ENCODE results near the gene ZNF518A. TPM values are rescaled to one million over a fixed set of nuclear protein-coding genes. Genes with fewer than 3 reads are reported as not detected.
A peak's percentile ranks its signal among the peaks of the same experiment; 100 is the strongest.

ZNF518A gene
- total and polyA plus RNA-seq, 2 of the 13 experiments (the other 11 are each of a cell fraction or from before 2014, with no cell fraction given), result 21.7 to 37.1 TPM

GRCh38 chr10:96093948-96094347, 36.1 kb upstream of the ZNF518A start (continued):
- TF ChIP-seq FOXO1 (CRISPR knock-in tag; IDR thresholded peaks at IDR 0.05) (0 out of 2 replicates have a peak, but pooled peaks have one; percentile 32), BCL6 (CRISPR knock-in tag; IDR thresholded peaks at IDR 0.05) (peak; percentile 45; the same call in 1 of the 2 replicates), KDM6A (CRISPR knock-in tag; IDR thresholded peaks at IDR 0.05; ENCODE audit: low read depth) (peak; percentile 54), ZNF205 (CRISPR knock-in tag; IDR thresholded peaks at IDR 0.05) (0 out of 2 replicates have a peak, but pooled peaks have one; percentile 41), KIAA2018 (CRISPR knock-in tag; IDR thresholded peaks at IDR 0.05; ENCODE audit: borderline replicate concordance) (no peak), FLYWCH1 (CRISPR knock-in tag; IDR thresholded peaks at IDR 0.05) (no peak), ZNF30 (CRISPR knock-in tag; IDR thresholded peaks at IDR 0.05) (no peak), HDAC2 (CRISPR knock-in tag; IDR thresholded peaks at IDR 0.05) (peak; percentile 29; the same call in 1 of the 2 replicates), SOX13 (IDR thresholded peaks at IDR 0.05) (no peak), SOX13 (CRISPR knock-in tag; conservative IDR thresholded peaks at IDR 0.05 in 1 of 2, IDR thresholded peaks at IDR 0.05 in 1 of 2) (peak in 1 of 2 experiments; percentile 52; a peak in 2 of 4 replicates), AHR (CRISPR knock-in tag; IDR thresholded peaks at IDR 0.05) (no peak)
- TF ChIP-seq, protein P1, sequence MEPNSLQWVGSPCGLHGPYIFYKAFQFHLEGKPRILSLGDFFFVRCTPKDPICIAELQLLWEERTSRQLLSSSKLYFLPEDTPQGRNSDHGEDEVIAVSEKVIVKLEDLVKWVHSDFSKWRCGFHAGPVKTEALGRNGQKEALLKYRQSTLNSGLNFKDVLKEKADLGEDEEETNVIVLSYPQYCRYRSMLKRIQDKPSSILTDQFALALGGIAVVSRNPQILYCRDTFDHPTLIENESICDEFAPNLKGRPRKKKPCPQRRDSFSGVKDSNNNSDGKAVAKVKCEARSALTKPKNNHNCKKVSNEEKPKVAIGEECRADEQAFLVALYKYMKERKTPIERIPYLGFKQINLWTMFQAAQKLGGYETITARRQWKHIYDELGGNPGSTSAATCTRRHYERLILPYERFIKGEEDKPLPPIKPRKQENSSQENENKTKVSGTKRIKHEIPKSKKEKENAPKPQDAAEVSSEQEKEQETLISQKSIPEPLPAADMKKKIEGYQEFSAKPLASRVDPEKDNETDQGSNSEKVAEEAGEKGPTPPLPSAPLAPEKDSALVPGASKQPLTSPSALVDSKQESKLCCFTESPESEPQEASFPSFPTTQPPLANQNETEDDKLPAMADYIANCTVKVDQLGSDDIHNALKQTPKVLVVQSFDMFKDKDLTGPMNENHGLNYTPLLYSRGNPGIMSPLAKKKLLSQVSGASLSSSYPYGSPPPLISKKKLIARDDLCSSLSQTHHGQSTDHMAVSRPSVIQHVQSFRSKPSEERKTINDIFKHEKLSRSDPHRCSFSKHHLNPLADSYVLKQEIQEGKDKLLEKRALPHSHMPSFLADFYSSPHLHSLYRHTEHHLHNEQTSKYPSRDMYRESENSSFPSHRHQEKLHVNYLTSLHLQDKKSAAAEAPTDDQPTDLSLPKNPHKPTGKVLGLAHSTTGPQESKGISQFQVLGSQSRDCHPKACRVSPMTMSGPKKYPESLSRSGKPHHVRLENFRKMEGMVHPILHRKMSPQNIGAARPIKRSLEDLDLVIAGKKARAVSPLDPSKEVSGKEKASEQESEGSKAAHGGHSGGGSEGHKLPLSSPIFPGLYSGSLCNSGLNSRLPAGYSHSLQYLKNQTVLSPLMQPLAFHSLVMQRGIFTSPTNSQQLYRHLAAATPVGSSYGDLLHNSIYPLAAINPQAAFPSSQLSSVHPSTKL (CRISPR knock-in tag; IDR thresholded peaks at IDR 0.05), result peak; percentile 39; the same call in 1 of the 2 replicates
- TF ChIP-seq, protein P2, sequence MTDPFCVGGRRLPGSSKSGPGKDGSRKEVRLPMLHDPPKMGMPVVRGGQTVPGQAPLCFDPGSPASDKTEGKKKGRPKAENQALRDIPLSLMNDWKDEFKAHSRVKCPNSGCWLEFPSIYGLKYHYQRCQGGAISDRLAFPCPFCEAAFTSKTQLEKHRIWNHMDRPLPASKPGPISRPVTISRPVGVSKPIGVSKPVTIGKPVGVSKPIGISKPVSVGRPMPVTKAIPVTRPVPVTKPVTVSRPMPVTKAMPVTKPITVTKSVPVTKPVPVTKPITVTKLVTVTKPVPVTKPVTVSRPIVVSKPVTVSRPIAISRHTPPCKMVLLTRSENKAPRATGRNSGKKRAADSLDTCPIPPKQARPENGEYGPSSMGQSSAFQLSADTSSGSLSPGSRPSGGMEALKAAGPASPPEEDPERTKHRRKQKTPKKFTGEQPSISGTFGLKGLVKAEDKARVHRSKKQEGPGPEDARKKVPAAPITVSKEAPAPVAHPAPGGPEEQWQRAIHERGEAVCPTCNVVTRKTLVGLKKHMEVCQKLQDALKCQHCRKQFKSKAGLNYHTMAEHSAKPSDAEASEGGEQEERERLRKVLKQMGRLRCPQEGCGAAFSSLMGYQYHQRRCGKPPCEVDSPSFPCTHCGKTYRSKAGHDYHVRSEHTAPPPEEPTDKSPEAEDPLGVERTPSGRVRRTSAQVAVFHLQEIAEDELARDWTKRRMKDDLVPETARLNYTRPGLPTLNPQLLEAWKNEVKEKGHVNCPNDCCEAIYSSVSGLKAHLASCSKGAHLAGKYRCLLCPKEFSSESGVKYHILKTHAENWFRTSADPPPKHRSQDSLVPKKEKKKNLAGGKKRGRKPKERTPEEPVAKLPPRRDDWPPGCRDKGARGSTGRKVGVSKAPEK (CRISPR knock-in tag; IDR thresholded peaks at IDR 0.05; ENCODE audit: borderline replicate concordance), result no peak
